GM19467 (cell line): Measurements from ENCODE around the gene GOLGA6C.
"Not testable (repeated sequence)": the region's sequence is repeated elsewhere in the genome, so short reads cannot be mapped to it uniquely, and the experiment has no call there.

Experiments
- ATAC-seq: cut with Tn5 transposase; IDR thresholded peaks from one replicate; pipeline ENCODE4 v1.9.1; 2021; ENCODE audit warnings: mild to moderate bottlenecking, moderate library complexity; ENCODE audit not compliant: unreplicated experiment

Gene GOLGA6C

GRCh38 chr15:75258034-75258433 lies at the start of gene GOLGA6C:
GOLGA6C (plus strand) TSS chr15:75258334; CDS start chr15:75258599, 265 bp downstream.
- not testable (repeated sequence) for ATAC-seq

GRCh38 chr15:75208501-75209288 lies 49.4 kb upstream of the GOLGA6C start:
- no peak for ATAC-seq

- ATAC-seq: no peak
Observed at GRCh38 chr15:75209289-75209676, 48.9 kb upstream of the GOLGA6C start.

- no peak for ATAC-seq
Observed at GRCh38 chr15:75210811-75211230, 47.3 kb upstream of the GOLGA6C start.

- ATAC-seq: no peak
Observed at GRCh38 chr15:75211436-75212199, 46.5 kb upstream of the GOLGA6C start.

- ATAC-seq: no peak
Observed at GRCh38 chr15:75212200-75212858, 45.8 kb upstream of the GOLGA6C start.

- ATAC-seq: no peak
Observed at GRCh38 chr15:75213212-75213767, 44.8 kb upstream of the GOLGA6C start.

GRCh38 chr15:75213768-75214221 lies 44.3 kb upstream of the GOLGA6C start:
- ATAC-seq: no peak

- no peak for ATAC-seq
Observed at GRCh38 chr15:75214293-75215096, 43.6 kb upstream of the GOLGA6C start.

- ATAC-seq: no peak
Observed at GRCh38 chr15:75215107-75216004, 42.8 kb upstream of the GOLGA6C start.

- ATAC-seq: no peak
Observed at GRCh38 chr15:75217012-75217411, 41.1 kb upstream of the GOLGA6C start.

GRCh38 chr15:75217574-75217973 lies 40.6 kb upstream of the GOLGA6C start:
- ATAC-seq: not testable (repeated sequence)

GRCh38 chr15:75219507-75219929 lies 38.6 kb upstream of the GOLGA6C start:
- not testable (repeated sequence) for ATAC-seq

- no peak for ATAC-seq
Observed at GRCh38 chr15:75223688-75224087, 34.4 kb upstream of the GOLGA6C start.

GRCh38 chr15:75224281-75224680 lies 33.9 kb upstream of the GOLGA6C start:
- no peak for ATAC-seq

- ATAC-seq: not testable (repeated sequence)
Observed at GRCh38 chr15:75225102-75225836, 32.9 kb upstream of the GOLGA6C start.

GRCh38 chr15:75225951-75226732 lies 32.0 kb upstream of the GOLGA6C start:
- ATAC-seq: no peak

- ATAC-seq: not testable (repeated sequence)
Observed at GRCh38 chr15:75227112-75227511, 31.0 kb upstream of the GOLGA6C start.
